H9 (cell line): ENCODE data around the gene CLBA1. TPM values are rescaled to one million over a fixed set of nuclear protein-coding genes. Genes with fewer than 3 reads are reported as not detected.

Source experiments
- DNase-seq: peaks from one replicate; pipeline ENCODE4 v3.0.0-alpha.2; 2017
- H2AFZ ChIP-seq: one replicate; pipeline ENCODE4 v1.6.1; 2013; ENCODE audit warnings: mild to moderate bottlenecking, low read length, control low read depth, moderate library complexity
- H2AK5ac ChIP-seq: 2 replicates; pipeline ENCODE4 v1.6.1; 2013; ENCODE audit warnings: low read length, control low read depth, mixed read lengths; ENCODE audit not compliant: insufficient read length
- H2BK120ac ChIP-seq: one replicate; pipeline ENCODE4 v1.6.1; 2013; ENCODE audit warnings: low read depth, mild to moderate bottlenecking, low read length, control low read depth, inconsistent platforms; ENCODE audit not compliant: poor library complexity, severe bottlenecking
- H2BK12ac ChIP-seq: 2 replicates; pipeline ENCODE4 v1.6.1; 2013; ENCODE audit warnings: low read length, control low read depth, mixed read lengths, low read depth; ENCODE audit not compliant: insufficient read length
- H2BK15ac ChIP-seq: 2 replicates; pipeline ENCODE4 v1.6.1; 2013; ENCODE audit warnings: low read depth, low read length, control low read depth
- H2BK20ac ChIP-seq: one replicate; pipeline ENCODE4 v1.6.1; 2013; ENCODE audit warnings: low read depth, mild to moderate bottlenecking, low read length, control low read depth, inconsistent platforms; ENCODE audit not compliant: poor library complexity, severe bottlenecking
- H2BK5ac ChIP-seq: 2 replicates; pipeline ENCODE4 v1.6.1; 2013; ENCODE audit warnings: low read length, control low read depth, mixed read lengths; ENCODE audit not compliant: insufficient read length
- H3K14ac ChIP-seq: 2 replicates; pipeline ENCODE4 v1.6.1; 2013; ENCODE audit warnings: low read length, control low read depth; ENCODE audit not compliant: insufficient read depth
- H3K18ac ChIP-seq: 2 replicates; pipeline ENCODE4 v1.6.1; 2013; ENCODE audit warnings: low read depth, mild to moderate bottlenecking, mixed read lengths, low read length, control low read depth; ENCODE audit not compliant: insufficient read length
- H3K23ac ChIP-seq: 2 replicates; pipeline ENCODE4 v1.6.1; 2013; ENCODE audit warnings: low read length, control low read depth, mixed read lengths, low read depth; ENCODE audit not compliant: insufficient read length
- H3K23me2 ChIP-seq: 2 replicates; pipeline ENCODE4 v1.6.1; 2013; ENCODE audit warnings: low read depth, mild to moderate bottlenecking, mixed read lengths, low read length, control low read depth; ENCODE audit not compliant: insufficient read length, poor library complexity, severe bottlenecking
- H3K27ac ChIP-seq: 2 replicates; pipeline ENCODE4 v1.5.1; 2013; ENCODE audit warnings: low read length, control low read depth, mixed read lengths, low read depth; ENCODE audit not compliant: insufficient read length
- H3K27me3 ChIP-seq: 2 replicates; pipeline ENCODE4 v1.6.1; 2013; ENCODE audit warnings: low read length, control low read depth, inconsistent platforms; ENCODE audit not compliant: insufficient read depth
- H3K4ac ChIP-seq: 2 replicates; pipeline ENCODE4 v1.6.1; 2013; ENCODE audit warnings: low read depth, mild to moderate bottlenecking, control low read depth, inconsistent platforms, low read length, moderate library complexity
- H3K4me1 ChIP-seq: 2 replicates; pipeline ENCODE4 v1.6.1; 2013; ENCODE audit warnings: low read length, control low read depth, inconsistent platforms; ENCODE audit not compliant: insufficient read depth
- H3K4me2 ChIP-seq: 2 replicates; pipeline ENCODE4 v1.6.1; 2013; ENCODE audit warnings: low read length, control low read depth, mixed read lengths; ENCODE audit not compliant: insufficient read length, insufficient read depth
- H3K56ac ChIP-seq: 2 replicates; pipeline ENCODE4 v1.6.1; 2013; ENCODE audit warnings: low read depth, mild to moderate bottlenecking, mixed read lengths, low read length, control low read depth; ENCODE audit not compliant: insufficient read length
- H3K79me1 ChIP-seq: 2 replicates; pipeline ENCODE4 v1.6.1; 2013; ENCODE audit warnings: low read depth, mild to moderate bottlenecking, moderate library complexity, low read length, control low read depth, inconsistent platforms; ENCODE audit not compliant: insufficient read depth, poor library complexity, severe bottlenecking
- H3K79me2 ChIP-seq: 2 replicates; pipeline ENCODE4 v1.6.1; 2013; ENCODE audit warnings: low read length, control low read depth, inconsistent platforms; ENCODE audit not compliant: insufficient read depth
- H3K9ac ChIP-seq: 2 replicates; pipeline ENCODE4 v1.6.1; 2013; ENCODE audit warnings: low read length, control low read depth, mixed read lengths; ENCODE audit not compliant: insufficient read length; ENCODE audit errors: extremely low read depth
- H3K9me3 ChIP-seq: one replicate; pipeline ENCODE4 v1.6.1; 2013; ENCODE audit warnings: low read depth, low read length, inconsistent platforms; ENCODE audit not compliant: control insufficient read depth
- H3T11ph ChIP-seq: one replicate; pipeline ENCODE4 v1.6.1; 2013; ENCODE audit warnings: mild to moderate bottlenecking, low read length, control low read depth, inconsistent platforms
- H4K20me1 ChIP-seq: one replicate; pipeline ENCODE4 v1.6.1; 2013; ENCODE audit not compliant: control insufficient read depth, insufficient read length, insufficient read depth
- H4K5ac ChIP-seq: 2 replicates; pipeline ENCODE4 v1.6.1; 2013; ENCODE audit warnings: low read depth, mild to moderate bottlenecking, mixed read lengths, low read length, control low read depth; ENCODE audit not compliant: insufficient read length
- H4K8ac ChIP-seq: replicated peaks from 2 replicates; pipeline ENCODE4 v1.6.1; 2013; ENCODE audit warnings: low read length, control low read depth, mixed read lengths, low read depth; ENCODE audit not compliant: insufficient read length
- H4K91ac ChIP-seq: 2 replicates; pipeline ENCODE4 v1.6.1; 2013; ENCODE audit warnings: low read depth, mild to moderate bottlenecking, moderate library complexity, mixed read lengths, low read length, control low read depth; ENCODE audit not compliant: insufficient read length
- H3K27ac Mint-ChIP-seq, 3 experiments: 2 replicates in 2 of 3; 3 replicates in 1 of 3; pipeline ENCODE4 v1.8.0; 2020 to 2021; ENCODE audit warnings: mixed read lengths in 3 of 3, mild to moderate bottlenecking in 1 of 3, moderate library complexity in 1 of 3
- H3K27me3 Mint-ChIP-seq: 2 replicates; pipeline ENCODE4 v1.8.0; 2021; ENCODE audit warnings: low read depth, mild to moderate bottlenecking, moderate library complexity, mixed read lengths
- H3K36me3 Mint-ChIP-seq, 3 experiments: 2 replicates in 2 of 3; 3 replicates in 1 of 3; pipeline ENCODE4 v1.8.0; 2020 to 2021; ENCODE audit warnings: low read depth in 3 of 3, mixed read lengths in 3 of 3; ENCODE audit not compliant: insufficient read depth in 1 of 3
- H3K4me1 Mint-ChIP-seq, 2 experiments: 2 replicates each; pipeline ENCODE4 v1.8.0; 2020; ENCODE audit warnings: mixed read lengths in 2 of 2
- H3K4me3 Mint-ChIP-seq, 2 experiments: 2 replicates in 1 of 2; 3 replicates in 1 of 2; pipeline ENCODE4 v1.8.0; 2020 to 2021; ENCODE audit warnings: mild to moderate bottlenecking in 2 of 2, mixed read lengths in 2 of 2, moderate library complexity in 1 of 2
- H3K9me3 Mint-ChIP-seq, 2 experiments: 2 replicates in 1 of 2; 3 replicates in 1 of 2; pipeline ENCODE4 v1.8.0; 2020; ENCODE audit warnings: mild to moderate bottlenecking in 2 of 2, mixed read lengths in 2 of 2, moderate library complexity in 1 of 2
- WGBS: extraction: QIAGEN DNeasy Blood & Tissue Kit; methylation state at CpG from one replicate; pipeline ENCODE4 v1.1.7; 2013; ENCODE audit warnings: missing lambda C conversion rate, low lambda C conversion rate, mixed read lengths; ENCODE audit not compliant: insufficient read length; ENCODE audit errors: extremely low coverage; 5-methylcytosine and 5-hydroxymethylcytosine counted together
- total RNA-seq: library from RNA; stranded (reverse); gene quantifications from 2 replicates; pipeline ENCODE4 v1.2.1, GENCODE V29; 2021
- TF ChIP-seq, protein P1 (sequence below): fragments of 200-600 bp; sonication (generic); conservative IDR thresholded peaks from 3 replicates; pipeline ENCODE4 v1.8.0; 2021; ENCODE audit warnings: antibody characterized with exemption, mild to moderate bottlenecking

The CLBA1 gene
- total RNA-seq, 1 experiment from 2014 or later: 2.4 TPM

DNA sequence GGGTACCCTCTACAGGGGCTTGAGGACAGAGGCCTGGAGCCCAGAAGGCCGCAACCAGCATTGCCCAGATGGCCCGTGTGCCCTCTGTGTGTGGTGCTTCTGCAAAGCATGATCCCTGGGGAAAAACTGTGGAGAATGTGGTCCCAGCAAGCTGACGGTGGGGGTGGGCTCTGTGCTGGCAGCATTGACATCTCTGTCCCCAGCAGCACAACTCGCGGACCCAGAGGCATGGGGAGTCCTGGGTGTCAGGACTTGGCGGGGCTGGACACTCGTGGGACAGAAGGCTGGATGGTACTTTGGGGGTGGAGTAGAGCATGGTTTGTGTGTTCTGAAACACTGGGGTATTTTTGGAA is 4.3 kb downstream of the CLBA1 start:
- no peak for DNase-seq
- TF ChIP-seq, protein P1, sequence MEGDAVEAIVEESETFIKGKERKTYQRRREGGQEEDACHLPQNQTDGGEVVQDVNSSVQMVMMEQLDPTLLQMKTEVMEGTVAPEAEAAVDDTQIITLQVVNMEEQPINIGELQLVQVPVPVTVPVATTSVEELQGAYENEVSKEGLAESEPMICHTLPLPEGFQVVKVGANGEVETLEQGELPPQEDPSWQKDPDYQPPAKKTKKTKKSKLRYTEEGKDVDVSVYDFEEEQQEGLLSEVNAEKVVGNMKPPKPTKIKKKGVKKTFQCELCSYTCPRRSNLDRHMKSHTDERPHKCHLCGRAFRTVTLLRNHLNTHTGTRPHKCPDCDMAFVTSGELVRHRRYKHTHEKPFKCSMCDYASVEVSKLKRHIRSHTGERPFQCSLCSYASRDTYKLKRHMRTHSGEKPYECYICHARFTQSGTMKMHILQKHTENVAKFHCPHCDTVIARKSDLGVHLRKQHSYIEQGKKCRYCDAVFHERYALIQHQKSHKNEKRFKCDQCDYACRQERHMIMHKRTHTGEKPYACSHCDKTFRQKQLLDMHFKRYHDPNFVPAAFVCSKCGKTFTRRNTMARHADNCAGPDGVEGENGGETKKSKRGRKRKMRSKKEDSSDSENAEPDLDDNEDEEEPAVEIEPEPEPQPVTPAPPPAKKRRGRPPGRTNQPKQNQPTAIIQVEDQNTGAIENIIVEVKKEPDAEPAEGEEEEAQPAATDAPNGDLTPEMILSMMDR: no peak
- H3T11ph ChIP-seq: no peak overlapping the region

More for the DNA sequence above, 4.3 kb downstream of the CLBA1 start:
- H3K9me3 ChIP-seq: no peaks in the 10 kb centered on the region
- H3K79me1 ChIP-seq: no peaks in the 10 kb centered on the region
- H3K56ac ChIP-seq: no peak overlapping the region
- H2BK5ac ChIP-seq: no peak overlapping the region
- H3K27ac ChIP-seq: no peak overlapping the region
- no peak overlapping the region for H2BK15ac ChIP-seq
- H4K8ac ChIP-seq: no peak overlapping the region
- no peak overlapping the region for H2BK20ac ChIP-seq
- Mint-ChIP-seq H3K4me1 (no peaks in the 10 kb centered on the region), H3K27me3 (no peaks in the 10 kb centered on the region), H3K36me3 (peaks cover 4 to 16% (median 5%) of the 10 kb centered on the region in 3 experiments; a peak in 6 of 7 replicates), H3K27ac (no peak overlapping the region), H3K4me3 (no peak overlapping the region), H3K9me3 (peaks cover 0 to 3% of the 10 kb centered on the region in 2 experiments; a peak in 2 of 5 replicates)
- H3K79me2 ChIP-seq: no peaks in the 10 kb centered on the region
- H3K4me2 ChIP-seq: no peak overlapping the region
- H3K4ac ChIP-seq: no peak overlapping the region
- no peak overlapping the region for H3K18ac ChIP-seq
- H2BK120ac ChIP-seq: no peak overlapping the region
- no CpG with 5 or more reads among the region's 7 CpGs for WGBS
- no peak overlapping the region for H3K9ac ChIP-seq
- H2AK5ac ChIP-seq: no peak overlapping the region
- H3K14ac ChIP-seq: no peak overlapping the region
- no peak overlapping the region for H4K5ac ChIP-seq
- 0 out of 2 replicates have a peak, but pooled peaks cover 2% of the 10 kb centered on the region for H3K27me3 ChIP-seq
- H4K20me1 ChIP-seq: no peaks in the 10 kb centered on the region
- no peaks in the 10 kb centered on the region for H3K4me1 ChIP-seq
- H3K23ac ChIP-seq: no peak overlapping the region
- no peak overlapping the region for H2BK12ac ChIP-seq
- H3K23me2 ChIP-seq: peaks cover 3% of the 10 kb centered on the region
- no peak overlapping the region for H2AFZ ChIP-seq
- H4K91ac ChIP-seq: no peak overlapping the region
